GM12873 (cell line): ENCODE data around the gene DENND10.

Source experiments
- TF ChIP-seq, protein P1 (sequence below): IDR thresholded peaks from 2 replicates; pipeline ENCODE4 v1.5.1; 2012; ENCODE audit warnings: low read depth, mild to moderate bottlenecking, moderate library complexity, low read length, control low read depth; ENCODE audit not compliant: insufficient read depth; ENCODE audit errors: missing control alignments

DENND10 gene

DNA sequence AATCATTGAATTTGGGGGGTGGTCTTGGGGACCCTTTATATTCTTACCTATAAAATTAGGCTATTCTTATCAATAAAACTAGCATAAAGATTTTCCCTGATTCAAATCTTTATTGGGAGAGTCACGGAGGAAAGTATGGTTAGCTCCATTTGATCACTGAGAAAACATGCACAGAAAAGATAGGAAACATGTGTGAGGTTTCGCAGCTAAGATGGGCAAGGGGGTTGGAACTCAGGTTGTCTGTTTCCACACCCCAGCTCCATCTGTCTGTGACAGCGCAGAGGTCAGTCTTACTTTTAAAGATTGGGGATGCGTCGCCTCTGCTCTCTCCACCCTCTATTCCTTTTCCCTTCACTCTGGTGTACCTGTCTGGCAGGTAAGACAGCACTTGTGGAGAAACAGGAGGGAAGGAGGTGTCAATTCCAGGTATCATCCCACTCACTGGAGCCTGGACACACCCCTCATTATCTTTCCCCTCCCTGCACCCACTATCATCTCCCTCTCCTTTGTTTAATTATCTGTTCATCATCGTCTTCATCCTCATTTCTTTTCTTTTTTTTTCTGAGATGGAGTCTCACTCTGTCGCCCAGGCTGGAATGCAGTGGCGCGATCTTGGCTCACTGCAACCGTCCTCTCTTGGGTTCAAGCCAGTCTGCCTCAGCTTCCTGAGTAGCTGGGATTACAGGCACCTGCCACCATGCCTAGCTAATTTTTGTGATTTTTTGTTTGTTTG is 2.4 kb upstream of the DENND10 start:
- TF ChIP-seq, protein P1, sequence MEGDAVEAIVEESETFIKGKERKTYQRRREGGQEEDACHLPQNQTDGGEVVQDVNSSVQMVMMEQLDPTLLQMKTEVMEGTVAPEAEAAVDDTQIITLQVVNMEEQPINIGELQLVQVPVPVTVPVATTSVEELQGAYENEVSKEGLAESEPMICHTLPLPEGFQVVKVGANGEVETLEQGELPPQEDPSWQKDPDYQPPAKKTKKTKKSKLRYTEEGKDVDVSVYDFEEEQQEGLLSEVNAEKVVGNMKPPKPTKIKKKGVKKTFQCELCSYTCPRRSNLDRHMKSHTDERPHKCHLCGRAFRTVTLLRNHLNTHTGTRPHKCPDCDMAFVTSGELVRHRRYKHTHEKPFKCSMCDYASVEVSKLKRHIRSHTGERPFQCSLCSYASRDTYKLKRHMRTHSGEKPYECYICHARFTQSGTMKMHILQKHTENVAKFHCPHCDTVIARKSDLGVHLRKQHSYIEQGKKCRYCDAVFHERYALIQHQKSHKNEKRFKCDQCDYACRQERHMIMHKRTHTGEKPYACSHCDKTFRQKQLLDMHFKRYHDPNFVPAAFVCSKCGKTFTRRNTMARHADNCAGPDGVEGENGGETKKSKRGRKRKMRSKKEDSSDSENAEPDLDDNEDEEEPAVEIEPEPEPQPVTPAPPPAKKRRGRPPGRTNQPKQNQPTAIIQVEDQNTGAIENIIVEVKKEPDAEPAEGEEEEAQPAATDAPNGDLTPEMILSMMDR, result no peak

DNA sequence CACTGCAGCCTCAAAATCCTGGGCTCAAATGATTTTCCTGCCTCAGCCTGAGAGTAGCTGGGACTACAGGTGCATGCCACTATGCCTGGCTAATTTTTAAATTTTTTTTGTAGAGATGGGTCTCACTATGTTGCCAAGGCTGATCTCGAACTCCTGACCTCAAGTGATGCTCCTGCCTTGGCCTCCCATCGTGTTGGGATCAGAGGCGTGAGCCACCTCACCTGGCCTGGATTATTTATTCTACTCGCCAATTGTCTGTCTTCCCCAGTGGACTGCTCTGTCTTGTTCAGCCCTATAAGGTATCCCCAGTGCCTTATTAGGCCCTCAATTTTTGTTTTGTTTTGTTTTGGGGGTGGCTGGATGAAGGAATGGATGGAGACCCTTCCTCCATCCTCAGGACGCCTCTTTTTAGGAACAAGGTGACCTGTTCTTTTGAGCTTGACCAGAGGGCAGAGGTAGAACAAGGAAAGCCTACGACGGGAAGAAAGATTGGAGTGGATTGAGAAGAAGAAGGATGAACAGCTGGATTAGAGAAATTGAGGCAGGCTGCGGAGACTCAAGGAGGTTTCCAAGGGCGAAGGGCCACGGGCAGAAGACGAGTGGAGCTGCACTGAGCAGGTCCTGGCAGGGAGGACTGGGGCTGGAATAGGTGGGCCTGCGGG is 541 bp upstream of the DENND10 start:
- TF ChIP-seq, protein P1, result no peak

DNA sequence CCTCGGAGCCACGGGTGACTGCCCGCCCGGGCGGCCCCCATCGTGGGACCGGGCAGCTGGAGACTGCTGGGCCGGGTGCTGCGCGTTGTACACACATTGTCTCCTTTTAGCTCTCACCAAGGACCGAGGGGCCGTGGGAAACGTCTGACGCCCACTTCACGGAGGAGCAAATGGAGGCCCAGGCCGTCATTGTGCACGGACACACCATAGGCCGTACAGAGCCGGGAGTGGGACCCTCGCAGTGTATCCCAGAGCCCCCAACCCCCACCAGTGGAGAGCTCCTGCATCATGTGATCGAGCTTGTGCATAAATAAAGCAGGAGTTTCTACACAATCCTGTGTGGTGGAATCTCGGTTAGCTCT is 722 bp downstream of the DENND10 start:
- TF ChIP-seq, protein P1, result no peak

DNA sequence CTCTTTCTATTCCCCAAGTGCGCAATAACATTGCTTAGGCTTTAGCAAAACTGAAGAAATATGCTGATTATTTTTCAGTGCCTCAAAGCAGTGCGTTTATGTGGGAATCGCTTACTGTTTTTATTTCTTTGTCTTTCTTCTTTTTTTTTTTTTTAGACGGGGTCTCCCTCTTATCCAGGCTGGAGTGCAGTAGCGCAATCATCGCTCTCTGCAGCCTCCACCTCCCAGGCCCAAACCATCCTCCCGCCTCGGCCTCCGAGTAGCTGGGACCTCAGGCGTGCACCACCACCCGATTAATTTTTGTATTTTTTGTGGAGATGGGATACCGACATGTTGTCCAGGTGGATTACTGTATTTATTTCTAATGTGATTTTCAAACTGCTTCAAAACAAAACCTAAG is 1.2 kb downstream of the DENND10 start:
- TF ChIP-seq, protein P1, result no peak

DNA sequence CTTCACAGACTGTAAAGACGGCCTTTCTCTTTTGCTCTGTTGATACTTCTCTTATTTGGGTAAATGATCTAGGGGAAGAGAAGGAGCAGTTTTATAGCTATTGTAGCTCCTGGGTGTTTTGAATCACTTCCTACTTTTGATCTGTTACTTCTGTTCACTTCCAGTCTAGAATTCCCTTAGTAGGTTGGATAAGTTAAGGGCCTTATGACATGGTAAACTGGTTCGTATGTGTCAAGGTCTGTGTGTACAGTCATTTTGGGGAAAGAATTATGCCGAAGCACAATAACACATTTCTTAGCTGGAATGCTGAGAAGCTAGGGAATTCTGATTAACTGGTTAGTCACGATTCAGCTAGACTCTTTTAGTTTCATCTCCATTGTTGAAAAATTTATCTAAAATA is 8.1 kb downstream of the DENND10 start:
- TF ChIP-seq, protein P1, result no peak

DNA sequence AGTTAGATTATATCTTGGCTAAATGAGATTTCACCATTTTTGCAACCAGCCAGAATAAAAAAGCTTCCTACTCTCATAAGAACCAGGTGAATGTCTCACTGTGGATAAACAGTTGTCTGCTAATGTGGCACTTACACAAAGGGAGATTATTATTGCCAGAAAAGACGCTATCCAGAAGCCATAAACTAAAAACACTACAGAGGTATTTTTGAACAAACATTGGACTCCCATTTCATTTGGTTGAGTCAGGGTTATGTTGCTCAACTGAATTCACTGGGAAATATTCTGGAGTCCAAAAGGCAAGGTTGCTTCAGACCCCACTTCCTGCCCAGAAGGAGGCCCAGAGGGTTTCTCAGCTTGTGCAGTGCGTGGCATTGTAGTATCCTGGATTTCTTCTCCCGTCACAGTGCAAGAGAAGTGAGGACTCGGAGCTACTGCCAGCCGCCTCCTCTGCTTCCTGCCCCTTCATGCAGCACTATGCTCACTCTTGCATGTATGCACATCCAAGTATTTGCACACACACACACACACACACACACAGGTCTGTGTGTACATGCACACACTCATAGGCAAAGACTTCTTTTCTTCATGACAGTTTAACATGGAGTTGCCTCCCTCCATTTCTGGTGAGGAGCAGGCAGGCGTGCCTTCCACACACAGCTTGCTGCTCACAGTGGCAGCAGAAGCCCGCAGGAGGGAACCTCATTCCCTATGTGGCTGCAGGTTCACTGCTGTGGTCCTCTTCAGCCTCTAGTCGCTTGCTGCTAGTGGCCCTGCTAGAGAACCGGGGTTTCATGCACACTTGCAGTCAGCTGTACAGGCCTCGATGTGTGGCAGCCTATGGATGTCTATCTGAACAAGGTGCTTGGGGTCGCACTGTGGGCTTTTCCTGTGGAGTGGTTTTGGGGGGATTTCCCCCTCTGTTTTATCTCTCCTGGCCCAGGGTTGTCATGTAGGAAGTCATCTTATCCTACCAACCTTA is 10.1 kb downstream of the DENND10 start:
- TF ChIP-seq, protein P1, result no peak

DNA sequence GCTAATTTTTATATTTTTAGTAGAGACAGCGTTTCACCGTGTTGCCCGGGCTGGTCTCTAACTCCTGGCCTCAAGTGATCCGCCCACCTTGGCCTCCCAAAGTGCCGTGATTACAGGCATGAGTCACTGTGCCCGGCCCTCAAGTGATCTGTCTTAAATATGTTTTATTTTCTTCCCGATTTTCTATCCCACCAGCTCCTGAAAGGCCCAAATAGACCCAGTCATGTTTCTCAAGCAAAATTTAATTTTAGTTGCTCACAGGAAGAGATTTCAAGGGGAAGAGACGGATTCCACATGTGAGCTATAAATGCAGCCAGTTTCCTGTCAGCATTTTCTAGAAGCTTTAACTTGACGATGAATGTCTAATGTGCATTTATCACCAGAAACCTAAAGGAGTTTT is 12.0 kb downstream of the DENND10 start:
- TF ChIP-seq, protein P1, result no peak
